ENCODE results near the gene FAM184B. TPM values are rescaled to one million over a fixed set of nuclear protein-coding genes. Genes with fewer than 3 reads are reported as not detected.

FAM184B gene
- total RNA-seq, 1 experiment from 2014 or later: 0.07 TPM

DNA sequence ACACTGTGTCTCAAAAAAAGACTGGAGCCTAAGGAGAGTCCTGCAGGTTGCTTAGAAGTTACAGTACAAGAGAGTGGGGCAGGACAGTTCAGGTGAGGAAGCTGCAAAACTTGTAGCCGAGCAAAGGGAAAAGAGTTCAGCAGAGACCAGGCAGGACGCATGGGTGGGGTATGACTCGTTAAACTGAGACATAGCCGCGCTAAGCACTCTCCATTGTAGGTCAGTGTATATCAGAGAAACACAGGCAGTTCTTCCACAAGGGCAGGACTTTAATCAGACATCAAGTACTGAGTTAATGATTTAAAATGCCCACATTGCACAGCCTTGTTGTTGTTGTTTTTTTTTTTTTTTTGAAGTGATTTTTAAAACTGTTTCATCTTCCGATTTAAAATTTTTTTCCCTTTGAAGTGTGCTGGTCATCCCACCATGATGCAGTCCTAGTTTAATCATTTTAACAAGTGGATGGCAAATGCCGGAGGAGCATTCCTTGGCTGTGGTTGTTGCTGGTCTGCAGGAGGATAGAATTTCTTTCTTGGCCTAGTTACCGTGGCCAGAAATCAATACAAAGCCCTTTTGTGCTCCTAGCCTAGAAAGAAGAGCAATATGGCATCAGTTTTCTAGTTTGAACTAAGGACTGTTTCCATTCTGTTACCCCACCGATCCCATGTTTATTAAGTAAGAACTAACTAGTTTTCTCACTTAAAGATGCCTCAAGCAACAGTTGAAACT is 194.2 kb downstream of the FAM184B start:
- Histone ChIP-seq H3K9me3 (ENCODE audit: control insufficient read depth in 1 of 2, insufficient read depth in 1 of 2, low read depth in 1 of 2, low read length in 2 of 2) (no peaks in the 10 kb centered on the region), H3K9ac (ENCODE audit: low read length) (no peak overlapping the region), H3K27ac (ENCODE audit: low read depth, low read length) (no peak overlapping the region), H3K9me2 (ENCODE audit: insufficient read depth) (no peaks in the 10 kb centered on the region), H3K36me3 (ENCODE audit: control insufficient read depth in 1 of 2, insufficient read depth in 2 of 2, low read length in 2 of 2) (peaks cover 17 to 58% of the 10 kb centered on the region in 2 experiments; a peak in 3 of 4 replicates), H3K79me2 (ENCODE audit: insufficient read depth, low read length) (no peaks in the 10 kb centered on the region; the same call in 1 of the 2 replicates), H3K27me3 (ENCODE audit: insufficient read depth, low read length) (no peaks in the 10 kb centered on the region), H2AFZ (ENCODE audit: low read depth, low read length, poor library complexity, severe bottlenecking) (no peak overlapping the region), H3K4me3 (replicated peaks in 1 of 2; ENCODE audit: low read depth in 1 of 2, low read length in 2 of 2) (no peak overlapping the region), H4K20me1 (ENCODE audit: insufficient read depth) (no peaks in the 10 kb centered on the region), H3K4me1 (ENCODE audit: control insufficient read depth in 1 of 2, insufficient read depth in 2 of 2, low read length in 2 of 2) (no peaks in the 10 kb centered on the region), H3K4me2 (ENCODE audit: low read length) (no peak overlapping the region)
- no peak for DNase-seq (ENCODE audit: low read depth, low spot score)
- ChIA-PET RAD21 (ENCODE audit: low non-redundant PET in 1 of 2, low total read pairs in 2 of 2, uncharacterized antibody in 2 of 2, unreplicated experiment in 2 of 2) (no interaction called here), CTCF (no interaction called here), POLR2A (no interaction called here)
- TF ChIP-seq EZH2 (IDR thresholded peaks at IDR 0.05): no peak
- TF ChIP-seq FOSL1 (IDR thresholded peaks at IDR 0.05; ENCODE audit: low read depth): no peak
- no peak for TF ChIP-seq TCF7L2 (IDR thresholded peaks at IDR 0.05; ENCODE audit: borderline replicate concordance, extremely low read depth, insufficient read depth, insufficient read length)
- TF ChIP-seq YY1 (IDR thresholded peaks at IDR 0.05; ENCODE audit: extremely low read depth, insufficient replicate concordance, low read depth, low read length): no peak
- BruUV-seq (replicated peaks): no TSS peak
- intact Hi-C loops (cut with micrococcal nuclease): no loop called here
- no peak for ATAC-seq

DNA sequence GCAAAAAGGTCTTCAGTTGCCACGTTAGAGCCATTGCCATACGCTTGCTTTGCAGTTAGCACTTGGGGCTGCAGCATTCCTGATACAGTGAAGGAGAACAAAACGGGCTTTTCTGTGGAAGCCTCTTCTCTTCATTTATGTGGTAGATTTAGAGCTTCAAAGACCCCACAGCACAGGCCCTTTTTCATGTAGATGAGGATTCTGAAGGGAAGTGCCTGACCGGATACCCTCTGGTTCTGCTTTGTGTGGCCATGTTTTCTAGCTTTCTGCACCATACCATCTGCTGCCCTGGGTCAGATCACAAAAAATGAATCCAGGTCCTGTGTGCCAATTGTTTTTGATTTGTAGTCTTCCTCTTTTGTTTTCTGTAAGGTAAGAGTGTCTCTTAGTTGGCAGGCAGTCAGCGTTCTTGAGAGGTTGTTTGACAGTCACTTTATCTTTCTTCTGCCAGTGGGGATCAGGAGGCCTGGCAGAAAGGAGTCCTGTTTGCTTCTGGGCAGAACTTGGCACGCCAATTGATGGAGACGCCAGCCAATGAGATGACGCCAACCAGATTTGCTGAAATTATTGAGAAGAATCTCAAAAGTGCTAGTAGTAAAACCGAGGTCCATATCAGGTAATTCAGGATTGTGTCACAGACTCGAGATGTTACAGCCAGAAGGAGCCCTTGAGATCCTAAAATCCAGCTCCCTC is 196.8 kb downstream of the FAM184B start:
- Histone ChIP-seq H3K9ac (ENCODE audit: low read length) (no peak overlapping the region), H3K4me3 (replicated peaks in 1 of 2; ENCODE audit: low read depth in 1 of 2, low read length in 2 of 2) (no peak overlapping the region), H3K9me2 (ENCODE audit: insufficient read depth) (no peaks in the 10 kb centered on the region), H4K20me1 (ENCODE audit: insufficient read depth) (no peaks in the 10 kb centered on the region), H3K9me3 (ENCODE audit: control insufficient read depth in 1 of 2, insufficient read depth in 1 of 2, low read depth in 1 of 2, low read length in 2 of 2) (no peaks in the 10 kb centered on the region), H2AFZ (ENCODE audit: low read depth, low read length, poor library complexity, severe bottlenecking) (no peak overlapping the region), H3K27ac (ENCODE audit: low read depth, low read length) (no peak overlapping the region), H3K36me3 (ENCODE audit: control insufficient read depth in 1 of 2, insufficient read depth in 2 of 2, low read length in 2 of 2) (peaks cover 25 to 63% of the 10 kb centered on the region in 2 experiments; a peak in 3 of 4 replicates), H3K79me2 (ENCODE audit: insufficient read depth, low read length) (no peaks in the 10 kb centered on the region; the same call in 1 of the 2 replicates), H3K4me2 (ENCODE audit: low read length) (no peak overlapping the region), H3K27me3 (ENCODE audit: insufficient read depth, low read length) (no peaks in the 10 kb centered on the region), H3K4me1 (ENCODE audit: control insufficient read depth in 1 of 2, insufficient read depth in 2 of 2, low read length in 2 of 2) (no peaks in the 10 kb centered on the region)
- ChIA-PET RAD21 (ENCODE audit: low non-redundant PET in 1 of 2, low total read pairs in 2 of 2, uncharacterized antibody in 2 of 2, unreplicated experiment in 2 of 2) (no interaction called here), CTCF (no interaction called here), POLR2A (interaction anchor here (0.8 kb wide), 1 partner anchor 30 kb away, joined by 4 read pairs; the partner anchor contains the start of gene MED28)
- TF ChIP-seq JUND (IDR thresholded peaks at IDR 0.05) (no peak), YY1 (IDR thresholded peaks at IDR 0.05; ENCODE audit: extremely low read depth, insufficient replicate concordance, low read depth, low read length) (no peak), POLR2AphosphoS5 (IDR thresholded peaks at IDR 0.05; ENCODE audit: low read depth, low read length) (no peak), ELF1 (IDR thresholded peaks at IDR 0.05; ENCODE audit: borderline replicate concordance, low read depth) (no peak)
- no TSS peak for BruUV-seq (replicated peaks)
- ATAC-seq (no peak), DNase-seq (ENCODE audit: low read depth, low spot score) (no peak)
- intact Hi-C loops (cut with micrococcal nuclease): no loop called here

Data from HCT116 (cell line).